H1 (cell line): Measurements from ENCODE around the gene ADCY2. TPM values are rescaled to one million over a fixed set of nuclear protein-coding genes. Genes with fewer than 3 reads are reported as not detected.

ENCODE experiments used
- BRCA1 ChIP-seq: IDR thresholded peaks from 2 replicates; pipeline ENCODE4 v1.6.1; 2012; ENCODE audit warnings: low read depth, low read length, improper control_type of control experiment
- NANOG ChIP-seq: IDR thresholded peaks from 2 replicates; pipeline ENCODE4 v1.6.1; 2011; ENCODE audit warnings: low read length, low read depth, mild to moderate bottlenecking, inconsistent platforms; ENCODE audit not compliant: insufficient read depth, poor library complexity, severe bottlenecking
- YY1 ChIP-seq: IDR thresholded peaks from 2 replicates; pipeline ENCODE4 v1.6.1; 2011; ENCODE audit warnings: low read depth, mild to moderate bottlenecking, low read length
- polyA plus RNA-seq, 7 experiments: library from polyadenylated mRNA; depleted of rRNA in 3 of 7; stranded (reverse) in 5 of 7; unstranded in 2 of 7; fragments of >200 nt in 5 of 7; fragments of 200-250 nt in 2 of 7; gene quantifications; 1 replicate in 5 of 7; 2 replicates in 1 of 7; 4 replicates in 1 of 7; pipeline versions ENCODE4 v1.2.1 to v1.2.3, GENCODE V29; 2011 to 2013; ENCODE audit warnings: missing spikeins in 2 of 7, mixed read lengths in 2 of 7
- total RNA-seq: library from RNA; stranded (reverse); fragmentation: NEBNext Ultra II Directional; extraction: Animal tissue kit (Norgen Biotek cat#: 25700); gene quantifications from 2 replicates; pipeline ENCODE4 v1.2.1, GENCODE V29; 2021
- TF ChIP-seq, protein P1 (sequence below), 3 experiments: IDR thresholded peaks; 1 replicate in 2 of 3; 2 replicates in 1 of 3; pipeline versions ENCODE4 v1.5.1 to v1.6.1; 2011; ENCODE audit warnings: low read length in 3 of 3, mild to moderate bottlenecking in 3 of 3, inconsistent platforms in 2 of 3, low read depth in 1 of 3, moderate library complexity in 1 of 3; ENCODE audit not compliant: insufficient read depth in 1 of 3; ENCODE audit errors: control extremely low read depth in 1 of 3

Gene ADCY2
- total and polyA plus RNA-seq, 2 of the 8 experiments (the other 6 are each of a cell fraction or from before 2014, with no cell fraction given): 35.8 to 122 TPM

DNA sequence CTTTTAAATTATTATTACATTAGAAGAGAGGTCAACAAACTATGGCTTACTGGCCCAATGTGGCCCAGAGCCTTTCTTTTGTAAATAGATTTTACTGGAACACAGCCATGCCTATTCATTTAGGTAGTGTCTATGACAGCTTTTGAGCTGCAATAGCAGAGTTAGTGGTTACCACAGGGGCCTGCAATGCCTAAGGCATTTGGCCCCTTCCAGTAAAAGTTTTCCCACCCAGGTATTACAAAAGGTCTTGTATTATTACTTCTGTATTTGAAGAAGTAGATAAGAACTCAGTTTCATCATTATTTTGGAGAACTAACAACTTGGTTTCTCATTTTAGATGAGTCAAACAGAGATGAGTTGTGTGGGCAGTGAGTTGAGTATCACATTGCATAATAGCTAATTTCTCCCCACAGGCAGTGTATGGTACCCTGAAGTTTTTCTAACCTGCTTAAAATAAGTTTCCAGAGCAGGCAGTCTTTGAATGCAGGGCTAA lies 482.5 kb downstream of the ADCY2 start (continued):
- TF ChIP-seq BRCA1: no peak
- no peak for TF ChIP-seq NANOG
- no peak for TF ChIP-seq YY1
- TF ChIP-seq, protein P1, sequence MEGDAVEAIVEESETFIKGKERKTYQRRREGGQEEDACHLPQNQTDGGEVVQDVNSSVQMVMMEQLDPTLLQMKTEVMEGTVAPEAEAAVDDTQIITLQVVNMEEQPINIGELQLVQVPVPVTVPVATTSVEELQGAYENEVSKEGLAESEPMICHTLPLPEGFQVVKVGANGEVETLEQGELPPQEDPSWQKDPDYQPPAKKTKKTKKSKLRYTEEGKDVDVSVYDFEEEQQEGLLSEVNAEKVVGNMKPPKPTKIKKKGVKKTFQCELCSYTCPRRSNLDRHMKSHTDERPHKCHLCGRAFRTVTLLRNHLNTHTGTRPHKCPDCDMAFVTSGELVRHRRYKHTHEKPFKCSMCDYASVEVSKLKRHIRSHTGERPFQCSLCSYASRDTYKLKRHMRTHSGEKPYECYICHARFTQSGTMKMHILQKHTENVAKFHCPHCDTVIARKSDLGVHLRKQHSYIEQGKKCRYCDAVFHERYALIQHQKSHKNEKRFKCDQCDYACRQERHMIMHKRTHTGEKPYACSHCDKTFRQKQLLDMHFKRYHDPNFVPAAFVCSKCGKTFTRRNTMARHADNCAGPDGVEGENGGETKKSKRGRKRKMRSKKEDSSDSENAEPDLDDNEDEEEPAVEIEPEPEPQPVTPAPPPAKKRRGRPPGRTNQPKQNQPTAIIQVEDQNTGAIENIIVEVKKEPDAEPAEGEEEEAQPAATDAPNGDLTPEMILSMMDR (IDR thresholded peaks at IDR 0.05; ENCODE audit: control extremely low read depth in 1 of 3, insufficient read depth in 1 of 3, low read depth in 1 of 3, low read length in 3 of 3): no peak
